BE2C (cell line): ENCODE data around the gene VAV1.

Source experiments
- DNase-seq: peaks from one replicate; pipeline ENCODE4 v3.0.0-alpha.2; 2020
- H3K27me3 ChIP-seq: fragments of 250-450 bp; sonication (Bioruptor Pico); 2 replicates; pipeline ENCODE4 v1.5.1; 2020; ENCODE audit warnings: mild to moderate bottlenecking
- H3K36me3 ChIP-seq: fragments of 250-450 bp; sonication (Bioruptor Pico); 2 replicates; pipeline ENCODE4 v1.5.1; 2020; ENCODE audit warnings: mild to moderate bottlenecking
- H3K4me1 ChIP-seq: fragments of 250-450 bp; sonication (Bioruptor Pico); 2 replicates; pipeline ENCODE4 v1.5.1; 2020
- H3K4me3 ChIP-seq: 2 replicates; pipeline ENCODE4 v1.5.1; 2011; ENCODE audit warnings: low read depth, low read length
- H3K9me3 ChIP-seq: fragments of 250-450 bp; sonication (Bioruptor Pico); 2 replicates; pipeline ENCODE4 v1.5.1; 2020
- CTCF ChIP-seq: IDR thresholded peaks from 2 replicates; pipeline ENCODE4 v1.5.1; 2012; ENCODE audit warnings: mild to moderate bottlenecking, low read depth, low read length

VAV1 gene

GRCh38 chr19:6731822-6732221 is 40.7 kb upstream of the VAV1 start:
- Histone ChIP-seq H3K27me3 (no peaks in the 10 kb centered on the region), H3K36me3 (no peaks in the 10 kb centered on the region), H3K9me3 (no peaks in the 10 kb centered on the region), H3K4me3 (no peak overlapping the region), H3K4me1 (no peaks in the 10 kb centered on the region)
- TF ChIP-seq CTCF: no peak
- DNase-seq: no peak

- Histone ChIP-seq H3K36me3 (no peaks in the 10 kb centered on the region), H3K9me3 (no peaks in the 10 kb centered on the region), H3K27me3 (no peaks in the 10 kb centered on the region), H3K4me3 (no peak overlapping the region), H3K4me1 (no peaks in the 10 kb centered on the region)
- DNase-seq: no peak
- no peak for TF ChIP-seq CTCF
Observed at GRCh38 chr19:6732803-6733337, 39.6 kb upstream of the VAV1 start.

- no peaks in the 10 kb centered on the region; the same call in 1 of the 2 replicates for H3K4me1 ChIP-seq
- H3K9me3 ChIP-seq: no peaks in the 10 kb centered on the region
- no peaks in the 10 kb centered on the region for H3K36me3 ChIP-seq
- TF ChIP-seq CTCF: no peak
- H3K27me3 ChIP-seq: no peaks in the 10 kb centered on the region
- H3K4me3 ChIP-seq: no peak overlapping the region
- DNase-seq: no peak
Observed at GRCh38 chr19:6733338-6734095, 39.0 kb upstream of the VAV1 start.

- TF ChIP-seq CTCF: no peak
Observed at GRCh38 chr19:6734096-6734696, 38.3 kb upstream of the VAV1 start.

GRCh38 chr19:6735181-6735911 is 37.2 kb upstream of the VAV1 start:
- Histone ChIP-seq H3K4me1 (peaks cover 5% of the 10 kb centered on the region), H3K36me3 (no peaks in the 10 kb centered on the region), H3K27me3 (no peaks in the 10 kb centered on the region), H3K9me3 (no peaks in the 10 kb centered on the region), H3K4me3 (no peak overlapping the region)
- no peak for DNase-seq
- no peak for TF ChIP-seq CTCF

More at GRCh38 chr19:6734096-6734696, 38.3 kb upstream of the VAV1 start:
- H3K4me3 ChIP-seq: no peak overlapping the region
- DNase-seq: no peak
- peaks cover 5% of the 10 kb centered on the region for H3K4me1 ChIP-seq
- no peaks in the 10 kb centered on the region for H3K9me3 ChIP-seq
- no peaks in the 10 kb centered on the region for H3K27me3 ChIP-seq
- H3K36me3 ChIP-seq: no peaks in the 10 kb centered on the region
